HS-5 (cell line): ENCODE measurements around the gene ATF5.
"Not testable (repeated sequence)": the region's sequence is repeated elsewhere in the genome, so short reads cannot be mapped to it uniquely, and the experiment has no call there.

ENCODE experiments used
- DNase-seq: peaks from one replicate; pipeline ENCODE4 v3.0.0-alpha.2; 2012; ENCODE audit warnings: low read depth

Gene ATF5

GRCh38 chr19:49923055-49924003, 5.7 kb upstream of the ATF5 start:
- DNase-seq, result no peak

- DNase-seq, result no peak
Measured at GRCh38 chr19:49924004-49924880, 4.8 kb upstream of the ATF5 start.

- not testable (repeated sequence) for DNase-seq
Measured at GRCh38 chr19:49924881-49925210, 4.2 kb upstream of the ATF5 start.

- no peak for DNase-seq
Measured at GRCh38 chr19:49925486-49925885, 3.5 kb upstream of the ATF5 start.

- DNase-seq, result no peak
Measured at GRCh38 chr19:49926515-49926914, 2.5 kb upstream of the ATF5 start.

GRCh38 chr19:49927526-49928264, 1.3 kb upstream of the ATF5 start:
- no peak for DNase-seq

- peak; percentile 95 for DNase-seq
Measured at GRCh38 chr19:49929611-49930482, 842 bp downstream of the ATF5 start.

- DNase-seq, result no peak
Measured at GRCh38 chr19:49930483-49931011, 1.5 kb downstream of the ATF5 start.

GRCh38 chr19:49931293-49932040, 2.5 kb downstream of the ATF5 start:
- DNase-seq, result no peak

GRCh38 chr19:49932041-49932451, 3.0 kb downstream of the ATF5 start:
- DNase-seq, result no peak

GRCh38 chr19:49932731-49933131, 3.7 kb downstream of the ATF5 start:
- DNase-seq, result no peak

GRCh38 chr19:49933643-49934042, 4.6 kb downstream of the ATF5 start:
- DNase-seq, result no peak

- no peak for DNase-seq
Measured at GRCh38 chr19:49936549-49936948, 7.5 kb downstream of the ATF5 start.

- peak; percentile 48 for DNase-seq
Measured at GRCh38 chr19:49937750-49938381, 8.9 kb downstream of the ATF5 start.

- DNase-seq, result no peak
Measured at GRCh38 chr19:49938662-49939061, 9.7 kb downstream of the ATF5 start.

- DNase-seq, result no peak
Measured at GRCh38 chr19:49939721-49940481, 10.9 kb downstream of the ATF5 start.

- no peak for DNase-seq
Measured at GRCh38 chr19:49940482-49940791, 11.4 kb downstream of the ATF5 start.

- DNase-seq, result not testable (repeated sequence)
Measured at GRCh38 chr19:49944567-49944966, 15.6 kb downstream of the ATF5 start.

GRCh38 chr19:49946415-49946814, 17.4 kb downstream of the ATF5 start:
- DNase-seq, result no peak
